Suprapubic skin (tissue), 4 donors: ENCODE results near the gene IRGQ. TPM values are rescaled to one million over a fixed set of nuclear protein-coding genes. Genes with fewer than 3 reads are reported as not detected.

ENCODE experiments used
- DNase-seq, 2 donors: peaks; one replicate each; pipeline ENCODE4 v3.0.0-alpha.2; 2019; ENCODE audit warnings: low spot score in 2 of 2
- H3K27ac ChIP-seq: fragments of 200-600 bp; sonication (generic); one replicate; pipeline ENCODE4 v1.5.1; 2019
- H3K27me3 ChIP-seq: fragments of 200-600 bp; sonication (generic); one replicate; pipeline ENCODE4 v1.5.1; 2019
- H3K36me3 ChIP-seq: fragments of 200-600 bp; sonication (generic); one replicate; pipeline ENCODE4 v1.5.1; 2019
- H3K4me1 ChIP-seq: fragments of 200-600 bp; sonication (generic); one replicate; pipeline ENCODE4 v1.5.1; 2019
- H3K4me3 ChIP-seq: fragments of 200-600 bp; sonication (generic); one replicate; pipeline ENCODE4 v1.5.1; 2019; ENCODE audit warnings: mild to moderate bottlenecking
- H3K9me3 ChIP-seq: fragments of 200-600 bp; sonication (generic); one replicate; pipeline ENCODE4 v1.5.1; 2019
- CTCF ChIP-seq, 2 donors: fragments of 200-600 bp in 1 of 2; fragments of 450-650 bp in 1 of 2; sonication (generic) in 1 of 2; IDR thresholded peaks; one replicate each; pipeline ENCODE4 v1.5.1; 2016 to 2019; ENCODE audit warnings: antibody characterized with exemption in 2 of 2, mild to moderate bottlenecking in 1 of 2, moderate library complexity in 1 of 2
- EP300 ChIP-seq: sonication (generic); formaldehyde crosslinking; IDR thresholded peaks from one replicate; pipeline ENCODE4 v1.6.1; 2017; ENCODE audit warnings: antibody characterized with exemption
- POLR2A ChIP-seq, 2 donors: fragments of 450-650 bp; IDR thresholded peaks; one replicate each; pipeline ENCODE4 v1.6.1; 2017; ENCODE audit warnings: antibody characterized with exemption in 2 of 2, mild to moderate bottlenecking in 2 of 2, moderate library complexity in 2 of 2
- POLR2AphosphoS5 ChIP-seq, 3 donors: sonication (generic); formaldehyde crosslinking; IDR thresholded peaks; one replicate each; pipeline ENCODE4 v1.6.1; 2017; ENCODE audit warnings: antibody characterized with exemption in 3 of 3
- WGBS: methylation state at CpG from one replicate; pipeline ENCODE4 v1.1.5; 2018; 5-methylcytosine and 5-hydroxymethylcytosine counted together
- total RNA-seq, 4 donors: library from RNA; depleted of rRNA; stranded (reverse); fragments of >200 nt; gene quantifications; one replicate each; pipeline ENCODE4 v1.1.0, GENCODE V29; 2016

IRGQ gene
- total RNA-seq, 4 donors from 2014 or later = 17.2 to 24.7 (median 19.9) TPM

GRCh38 chr19:43586346-43586745 lies 9.6 kb downstream of the IRGQ start:
- no peak for DNase-seq
- 76% methylated on average over 2 of the region's 2 CpGs for WGBS

GRCh38 chr19:43584484-43584883 lies 11.4 kb downstream of the IRGQ start:
- no peak overlapping the region for H3K27ac ChIP-seq
- no peak for DNase-seq
- H3K36me3 ChIP-seq = no peaks in the 10 kb centered on the region
- H3K4me1 ChIP-seq = peaks cover 20% of the 10 kb centered on the region
- H3K4me3 ChIP-seq = no peak overlapping the region
- TF ChIP-seq CTCF (IDR thresholded peaks at IDR 0.05) = no peak
- no peak for TF ChIP-seq POLR2A (IDR thresholded peaks at IDR 0.05)
- no peak for TF ChIP-seq EP300
- TF ChIP-seq POLR2AphosphoS5 (IDR thresholded peaks at IDR 0.05) = no peak
- no peaks in the 10 kb centered on the region for H3K9me3 ChIP-seq
- H3K27me3 ChIP-seq = no peaks in the 10 kb centered on the region
- 100% methylated on average over 1 of the region's 1 CpG for WGBS

More at GRCh38 chr19:43586346-43586745, 9.6 kb downstream of the IRGQ start:
- peaks cover 11% of the 10 kb centered on the region for H3K36me3 ChIP-seq
- H3K27me3 ChIP-seq = no peaks in the 10 kb centered on the region
- TF ChIP-seq POLR2A (IDR thresholded peaks at IDR 0.05) (no peak), CTCF (IDR thresholded peaks at IDR 0.05) (no peak), EP300 (no peak), POLR2AphosphoS5 (IDR thresholded peaks at IDR 0.05) (no peak)
- no peak overlapping the region for H3K27ac ChIP-seq
- peaks cover 12% of the 10 kb centered on the region for H3K4me1 ChIP-seq
- H3K4me3 ChIP-seq = no peak overlapping the region
- H3K9me3 ChIP-seq = no peaks in the 10 kb centered on the region

GRCh38 chr19:43582495-43582894 lies 13.4 kb downstream of the IRGQ start:
- Histone ChIP-seq H3K27me3 (no peaks in the 10 kb centered on the region), H3K9me3 (no peaks in the 10 kb centered on the region), H3K4me1 (peaks cover 20% of the 10 kb centered on the region), H3K27ac (no peak overlapping the region), H3K4me3 (no peak overlapping the region), H3K36me3 (no peaks in the 10 kb centered on the region)
- no peak for DNase-seq
- WGBS = 91% methylated on average over 2 of the region's 2 CpGs
- TF ChIP-seq CTCF (IDR thresholded peaks at IDR 0.05) (no peak), POLR2AphosphoS5 (IDR thresholded peaks at IDR 0.05) (no peak), EP300 (no peak), POLR2A (IDR thresholded peaks at IDR 0.05) (no peak)

- H3K36me3 ChIP-seq = no peaks in the 10 kb centered on the region
- WGBS = 80% methylated on average over 7 of the region's 7 CpGs
- no peaks in the 10 kb centered on the region for H3K27me3 ChIP-seq
- TF ChIP-seq CTCF (IDR thresholded peaks at IDR 0.05) = no peak
- TF ChIP-seq POLR2A (IDR thresholded peaks at IDR 0.05) = no peak
- TF ChIP-seq POLR2AphosphoS5 (IDR thresholded peaks at IDR 0.05) = no peak
- no peak for TF ChIP-seq EP300
- H3K4me1 ChIP-seq = peaks cover 20% of the 10 kb centered on the region
- H3K9me3 ChIP-seq = no peaks in the 10 kb centered on the region
- H3K27ac ChIP-seq = peak overlapping the region; percentile 15
- H3K4me3 ChIP-seq = peak overlapping the region; percentile 44
- DNase-seq = no peak
Measured at GRCh38 chr19:43581467-43581866, 14.5 kb downstream of the IRGQ start.

- Histone ChIP-seq H3K4me3 (no peak overlapping the region), H3K4me1 (peaks cover 37% of the 10 kb centered on the region), H3K27me3 (no peaks in the 10 kb centered on the region), H3K9me3 (no peaks in the 10 kb centered on the region), H3K36me3 (no peaks in the 10 kb centered on the region), H3K27ac (no peak overlapping the region)
- whole genome bisulfite sequencing = 91% methylated on average over 3 of the region's 3 CpGs
- TF ChIP-seq POLR2A (IDR thresholded peaks at IDR 0.05) = no peak
- DNase-seq = no peak
Measured at GRCh38 chr19:43578787-43579186, 17.1 kb downstream of the IRGQ start.
